ENCODE results near the gene PTPRT.

Gene PTPRT

DNA sequence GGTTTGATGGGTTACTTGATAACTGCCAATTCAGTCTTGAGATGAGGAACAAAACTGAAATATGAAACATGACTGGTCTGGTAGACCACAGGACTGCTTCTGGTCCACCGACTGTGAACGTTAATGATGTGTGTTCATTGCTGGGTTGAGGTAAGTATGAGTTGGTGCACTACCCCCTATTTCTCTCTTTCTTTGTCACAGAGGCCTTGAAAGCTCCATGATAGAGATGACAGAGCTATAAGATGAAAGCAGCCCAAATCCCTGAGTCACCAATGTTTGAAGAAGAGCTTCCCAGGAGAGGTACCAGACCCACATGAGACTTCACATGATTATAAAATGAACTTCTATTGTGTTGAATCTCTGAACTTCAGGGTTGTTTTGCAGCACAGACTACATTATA is 555.5 kb downstream of the PTPRT start (continued):
- TF ChIP-seq, protein P1, sequence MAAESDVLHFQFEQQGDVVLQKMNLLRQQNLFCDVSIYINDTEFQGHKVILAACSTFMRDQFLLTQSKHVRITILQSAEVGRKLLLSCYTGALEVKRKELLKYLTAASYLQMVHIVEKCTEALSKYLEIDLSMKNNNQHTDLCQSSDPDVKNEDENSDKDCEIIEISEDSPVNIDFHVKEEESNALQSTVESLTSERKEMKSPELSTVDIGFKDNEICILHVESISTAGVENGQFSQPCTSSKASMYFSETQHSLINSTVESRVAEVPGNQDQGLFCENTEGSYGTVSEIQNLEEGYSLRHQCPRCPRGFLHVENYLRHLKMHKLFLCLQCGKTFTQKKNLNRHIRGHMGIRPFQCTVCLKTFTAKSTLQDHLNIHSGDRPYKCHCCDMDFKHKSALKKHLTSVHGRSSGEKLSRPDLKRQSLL (tag by site-specific recombination; IDR thresholded peaks at IDR 0.05), result no peak
- TF ChIP-seq ZNF558 (tag by site-specific recombination; IDR thresholded peaks at IDR 0.05), result no peak
- no peak for TF ChIP-seq ZNF548 (tag by site-specific recombination; IDR thresholded peaks at IDR 0.05)
- TF ChIP-seq ZNF354C (tag by site-specific recombination; IDR thresholded peaks at IDR 0.05; ENCODE audit: borderline replicate concordance, low read depth), result no peak
- no peak for TF ChIP-seq ZNF707 (tag by site-specific recombination; IDR thresholded peaks at IDR 0.05)
- TF ChIP-seq ZNF202 (tag by site-specific recombination; IDR thresholded peaks at IDR 0.05; ENCODE audit: borderline replicate concordance), result no peak
- TF ChIP-seq REPIN1 (tag by site-specific recombination; IDR thresholded peaks at IDR 0.05; ENCODE audit: low read depth), result no peak
- TF ChIP-seq IKZF3 (tag by site-specific recombination; IDR thresholded peaks at IDR 0.05), result no peak
- no peak for TF ChIP-seq ZNF514 (tag by site-specific recombination; IDR thresholded peaks at IDR 0.05)
- TF ChIP-seq ZNF16 (tag by site-specific recombination; IDR thresholded peaks at IDR 0.05; ENCODE audit: low read depth), result no peak

DNA sequence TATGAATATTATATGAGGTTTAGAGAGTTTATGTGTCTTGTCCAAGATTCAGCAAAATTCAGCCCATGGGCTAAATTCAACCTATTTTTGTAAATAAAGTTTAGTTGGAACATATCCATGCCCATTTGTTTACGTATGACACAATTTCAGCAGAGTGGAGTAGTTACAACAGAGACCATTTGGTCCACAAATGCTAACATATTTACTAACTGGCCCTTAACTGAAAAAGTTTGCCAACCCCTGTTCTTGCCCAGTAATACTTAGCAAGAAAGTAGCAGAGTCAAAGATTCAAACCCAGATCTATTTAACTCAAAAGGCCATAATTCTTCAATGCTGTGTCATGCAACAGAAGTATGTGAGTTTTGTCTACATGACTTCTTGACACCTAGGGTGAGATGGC is 561.0 kb downstream of the PTPRT start:
- no peak overlapping the region for H3K4me3 ChIP-seq (ENCODE audit: low read depth, low read length)
- no peak for TF ChIP-seq ZNF555 (tag by site-specific recombination; conservative IDR thresholded peaks at IDR 0.05)
- TF ChIP-seq ZNF76 (tag by site-specific recombination; IDR thresholded peaks at IDR 0.05; ENCODE audit: borderline replicate concordance, low read depth), result no peak
- no peak for TF ChIP-seq ZNF785 (tag by site-specific recombination; IDR thresholded peaks at IDR 0.05)
- no peak for TF ChIP-seq BCL11A (tag by site-specific recombination; IDR thresholded peaks at IDR 0.05; ENCODE audit: low read depth)
- TF ChIP-seq ZNF548 (tag by site-specific recombination; IDR thresholded peaks at IDR 0.05), result no peak
- TF ChIP-seq MEIS1 (CRISPR knock-in tag; IDR thresholded peaks at IDR 0.05; ENCODE audit: borderline replicate concordance), result no peak
- no peak for TF ChIP-seq REPIN1 (tag by site-specific recombination; IDR thresholded peaks at IDR 0.05; ENCODE audit: low read depth)
- no peak for TF ChIP-seq ZNF777 (tag by site-specific recombination; IDR thresholded peaks at IDR 0.05; ENCODE audit: borderline replicate concordance)
- TF ChIP-seq OVOL3 (tag by site-specific recombination; IDR thresholded peaks at IDR 0.05), result no peak
- TF ChIP-seq, protein P2, sequence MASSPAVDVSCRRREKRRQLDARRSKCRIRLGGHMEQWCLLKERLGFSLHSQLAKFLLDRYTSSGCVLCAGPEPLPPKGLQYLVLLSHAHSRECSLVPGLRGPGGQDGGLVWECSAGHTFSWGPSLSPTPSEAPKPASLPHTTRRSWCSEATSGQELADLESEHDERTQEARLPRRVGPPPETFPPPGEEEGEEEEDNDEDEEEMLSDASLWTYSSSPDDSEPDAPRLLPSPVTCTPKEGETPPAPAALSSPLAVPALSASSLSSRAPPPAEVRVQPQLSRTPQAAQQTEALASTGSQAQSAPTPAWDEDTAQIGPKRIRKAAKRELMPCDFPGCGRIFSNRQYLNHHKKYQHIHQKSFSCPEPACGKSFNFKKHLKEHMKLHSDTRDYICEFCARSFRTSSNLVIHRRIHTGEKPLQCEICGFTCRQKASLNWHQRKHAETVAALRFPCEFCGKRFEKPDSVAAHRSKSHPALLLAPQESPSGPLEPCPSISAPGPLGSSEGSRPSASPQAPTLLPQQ (tag by site-specific recombination; IDR thresholded peaks at IDR 0.05), result no peak
- no peak for TF ChIP-seq ZNF2 (tag by site-specific recombination; IDR thresholded peaks at IDR 0.05)
- no peak for TF ChIP-seq ZNF747 (tag by site-specific recombination; IDR thresholded peaks at IDR 0.05)
- TF ChIP-seq AEBP2 (tag by site-specific recombination; IDR thresholded peaks at IDR 0.05; ENCODE audit: borderline replicate concordance), result no peak
- TF ChIP-seq, protein P3, sequence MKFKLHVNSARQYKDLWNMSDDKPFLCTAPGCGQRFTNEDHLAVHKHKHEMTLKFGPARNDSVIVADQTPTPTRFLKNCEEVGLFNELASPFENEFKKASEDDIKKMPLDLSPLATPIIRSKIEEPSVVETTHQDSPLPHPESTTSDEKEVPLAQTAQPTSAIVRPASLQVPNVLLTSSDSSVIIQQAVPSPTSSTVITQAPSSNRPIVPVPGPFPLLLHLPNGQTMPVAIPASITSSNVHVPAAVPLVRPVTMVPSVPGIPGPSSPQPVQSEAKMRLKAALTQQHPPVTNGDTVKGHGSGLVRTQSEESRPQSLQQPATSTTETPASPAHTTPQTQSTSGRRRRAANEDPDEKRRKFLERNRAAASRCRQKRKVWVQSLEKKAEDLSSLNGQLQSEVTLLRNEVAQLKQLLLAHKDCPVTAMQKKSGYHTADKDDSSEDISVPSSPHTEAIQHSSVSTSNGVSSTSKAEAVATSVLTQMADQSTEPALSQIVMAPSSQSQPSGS (tag by site-specific recombination; IDR thresholded peaks at IDR 0.05; ENCODE audit: low read depth), result no peak
- TF ChIP-seq, protein P1 (tag by site-specific recombination; IDR thresholded peaks at IDR 0.05), result no peak
- TF ChIP-seq SCRT1 (tag by site-specific recombination; IDR thresholded peaks at IDR 0.05; ENCODE audit: borderline replicate concordance), result no peak
- no peak for TF ChIP-seq ZBTB26 (tag by site-specific recombination; optimal IDR thresholded peaks at IDR 0.05)
- no peak for TF ChIP-seq ZNF223 (tag by site-specific recombination; IDR thresholded peaks at IDR 0.05)
- no peak for TF ChIP-seq ZNF621 (tag by site-specific recombination; IDR thresholded peaks at IDR 0.05)
- H3K36me3 ChIP-seq (ENCODE audit: control insufficient read depth in 2 of 2, insufficient read depth in 1 of 2, low read length in 2 of 2), result no peaks in the 10 kb centered on the region
- ChIA-PET POLR2A (no interaction called here), CTCF (no interaction called here)
- H3K4me1 ChIP-seq (ENCODE audit: control insufficient read depth, insufficient read depth, low read length), result no peaks in the 10 kb centered on the region
- no peak overlapping the region for H3K27ac ChIP-seq (ENCODE audit: extremely low read depth, low read depth, low read length)
- no peaks in the 10 kb centered on the region for H3K9me3 ChIP-seq (ENCODE audit: control insufficient read depth, insufficient read depth, low read depth, low read length)
